ENCODE data around the gene LCP2. TPM values are rescaled to one million over a fixed set of nuclear protein-coding genes. Genes with fewer than 3 reads are reported as not detected.

The LCP2 gene
- total and polyA plus RNA-seq, 2 donors (not counting 3 experiments of a cell fraction or from before 2014, with no cell fraction given) = not detected

DNA sequence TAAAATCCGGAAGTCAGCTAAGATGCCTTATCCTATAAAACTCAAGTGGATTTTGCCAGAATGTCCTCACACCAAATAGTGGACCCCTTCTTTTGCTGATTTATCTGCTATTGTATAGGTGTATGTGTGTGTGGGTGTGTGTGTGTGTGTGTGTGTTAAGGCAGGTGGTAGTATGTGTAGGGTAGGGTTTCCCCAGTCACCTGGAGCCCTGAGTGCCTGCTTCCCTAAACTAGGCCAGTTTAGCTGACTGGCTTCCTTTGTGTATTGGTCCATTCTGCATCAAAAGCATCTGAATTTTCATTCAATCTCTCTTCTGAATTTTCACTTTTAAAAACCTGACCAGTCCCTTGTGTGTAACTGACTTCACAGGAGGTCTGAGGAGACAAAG is 42.2 kb upstream of the LCP2 start:
- no peaks in the 10 kb centered on the region for H3K4me1 ChIP-seq (ENCODE audit: control insufficient read depth, extremely low read depth, insufficient read depth, low read length)
- H3K9me1 ChIP-seq (replicated peaks; ENCODE audit: control insufficient read depth, extremely low read depth, insufficient read depth, low read length) = no peaks in the 10 kb centered on the region
- ChIA-PET POLR2A (no interaction called here), CTCF (interaction anchor here (1.5 to 2.6 kb wide), 3 partner anchors 71 to 114 kb away, joined by 7 to 8 read pairs (median 8); no protein-coding TSS in a partner anchor)
- H3K9ac ChIP-seq (replicated peaks; ENCODE audit: extremely low read depth, insufficient read depth, low read length) = no peak overlapping the region
- H3K4me3 ChIP-seq (replicated peaks in 1 of 3; ENCODE audit: insufficient read depth in 1 of 3, low read depth in 1 of 3, low read length in 3 of 3) = no peak overlapping the region
- intact Hi-C loops (cut with micrococcal nuclease) (loop anchor here (2.0 kb wide), 1 partner anchor 71 kb away; no protein-coding TSS in a partner anchor), dilution Hi-C loops (cut with MboI; ENCODE audit: extremely low pct_ligation_motif_present, low sequenced_read_pairs) (no loop called here)
- no peak for TF ChIP-seq JUN (IDR thresholded peaks at IDR 0.05; ENCODE audit: borderline replicate concordance, insufficient read depth, insufficient read length, low read depth)
- TF ChIP-seq GATA2 (IDR thresholded peaks at IDR 0.05; ENCODE audit: insufficient read depth, insufficient read length, low read depth, low read length) = no peak
- H2AFZ ChIP-seq (ENCODE audit: low read depth, low read length) = no peak overlapping the region
- FAIRE-seq (no peak), DNase-seq (ENCODE audit: low read depth, low spot score) (no peak)
- no peak overlapping the region for H3K4me2 ChIP-seq (ENCODE audit: insufficient read depth, low read length)
- no peaks in the 10 kb centered on the region for H3K79me2 ChIP-seq (ENCODE audit: control insufficient read depth, insufficient read depth, low read length)
- peaks cover 0 to 2% of the 10 kb centered on the region in 2 experiments for H3K27me3 ChIP-seq (ENCODE audit: control insufficient read depth in 2 of 2, insufficient read depth in 2 of 2, low read length in 2 of 2)
- H4K20me1 ChIP-seq (replicated peaks; ENCODE audit: control insufficient read depth, extremely low read depth, insufficient read depth, low read length) = no peaks in the 10 kb centered on the region
- H3K36me3 ChIP-seq (ENCODE audit: control insufficient read depth in 2 of 2, extremely low read depth in 1 of 2, insufficient read depth in 2 of 2, low read length in 2 of 2) = no peaks in the 10 kb centered on the region
- no TSS peak for BruUV-seq (replicated peaks)
- H3K27ac ChIP-seq (ENCODE audit: insufficient read depth, low read depth, low read length) = no peak overlapping the region
- no peaks in the 10 kb centered on the region for H3K9me3 ChIP-seq (replicated peaks; ENCODE audit: control insufficient read depth, insufficient read depth, low read length)

DNA sequence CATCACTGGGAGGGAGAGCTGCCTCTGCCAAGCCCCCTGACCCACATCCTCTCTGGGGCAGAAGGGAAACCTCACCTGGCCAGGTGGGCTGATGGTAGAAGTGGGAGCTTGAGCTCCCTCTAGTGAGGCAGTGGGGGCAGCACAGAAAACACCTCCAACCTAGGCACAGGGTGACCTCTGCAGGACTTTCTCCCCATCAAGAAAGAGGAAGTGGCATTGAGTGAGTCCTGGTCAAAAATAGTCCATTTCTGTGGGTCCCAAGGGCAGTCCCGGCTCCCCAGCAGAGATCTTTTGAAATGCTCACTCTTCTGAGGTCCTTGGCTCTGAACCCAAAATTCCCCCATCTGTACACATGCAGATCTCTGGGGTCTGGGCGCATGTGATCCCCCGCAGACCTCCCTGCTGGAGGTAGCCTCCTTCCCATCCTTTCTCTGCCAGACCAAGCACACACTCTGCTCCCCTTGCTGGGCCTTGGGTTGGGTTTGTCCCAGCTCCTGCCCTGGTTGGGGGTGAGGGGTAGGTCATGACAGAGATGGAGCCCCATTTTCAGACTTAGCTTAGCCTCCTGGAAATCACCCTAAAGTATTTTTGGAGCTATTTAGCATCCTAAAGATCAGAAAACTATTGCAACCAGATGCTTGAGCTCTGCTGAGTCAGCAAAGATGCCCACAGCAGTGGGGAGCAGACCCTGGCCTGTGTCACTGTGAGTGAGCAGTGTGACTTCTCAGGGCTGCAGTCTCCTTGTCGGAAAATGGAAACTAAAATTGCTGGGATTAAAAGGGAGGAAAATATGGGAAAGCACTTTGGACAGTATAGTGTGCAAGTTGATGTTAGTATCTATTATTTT is 41.6 kb upstream of the LCP2 start:
- no peak for TF ChIP-seq POLR2A (IDR thresholded peaks at IDR 0.05; ENCODE audit: low read depth, low read length)
- TF ChIP-seq GATA2 (IDR thresholded peaks at IDR 0.05; ENCODE audit: insufficient read depth, insufficient read length, low read depth, low read length) = no peak
- no peak for TF ChIP-seq POLR2AphosphoS5 (IDR thresholded peaks at IDR 0.05; ENCODE audit: insufficient read depth, low read depth, low read length)
- TF ChIP-seq FOS (IDR thresholded peaks at IDR 0.05; ENCODE audit: borderline replicate concordance, insufficient read depth, low read length) = no peak
- TF ChIP-seq JUN (IDR thresholded peaks at IDR 0.05; ENCODE audit: borderline replicate concordance, insufficient read depth, insufficient read length, low read depth) = no peak
- TF ChIP-seq, protein P1, sequence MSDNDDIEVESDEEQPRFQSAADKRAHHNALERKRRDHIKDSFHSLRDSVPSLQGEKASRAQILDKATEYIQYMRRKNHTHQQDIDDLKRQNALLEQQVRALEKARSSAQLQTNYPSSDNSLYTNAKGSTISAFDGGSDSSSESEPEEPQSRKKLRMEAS (IDR thresholded peaks at IDR 0.05; ENCODE audit: insufficient read depth, insufficient read length) = no peak
- TF ChIP-seq, protein P2, sequence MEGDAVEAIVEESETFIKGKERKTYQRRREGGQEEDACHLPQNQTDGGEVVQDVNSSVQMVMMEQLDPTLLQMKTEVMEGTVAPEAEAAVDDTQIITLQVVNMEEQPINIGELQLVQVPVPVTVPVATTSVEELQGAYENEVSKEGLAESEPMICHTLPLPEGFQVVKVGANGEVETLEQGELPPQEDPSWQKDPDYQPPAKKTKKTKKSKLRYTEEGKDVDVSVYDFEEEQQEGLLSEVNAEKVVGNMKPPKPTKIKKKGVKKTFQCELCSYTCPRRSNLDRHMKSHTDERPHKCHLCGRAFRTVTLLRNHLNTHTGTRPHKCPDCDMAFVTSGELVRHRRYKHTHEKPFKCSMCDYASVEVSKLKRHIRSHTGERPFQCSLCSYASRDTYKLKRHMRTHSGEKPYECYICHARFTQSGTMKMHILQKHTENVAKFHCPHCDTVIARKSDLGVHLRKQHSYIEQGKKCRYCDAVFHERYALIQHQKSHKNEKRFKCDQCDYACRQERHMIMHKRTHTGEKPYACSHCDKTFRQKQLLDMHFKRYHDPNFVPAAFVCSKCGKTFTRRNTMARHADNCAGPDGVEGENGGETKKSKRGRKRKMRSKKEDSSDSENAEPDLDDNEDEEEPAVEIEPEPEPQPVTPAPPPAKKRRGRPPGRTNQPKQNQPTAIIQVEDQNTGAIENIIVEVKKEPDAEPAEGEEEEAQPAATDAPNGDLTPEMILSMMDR (IDR thresholded peaks at IDR 0.05; ENCODE audit: extremely low read depth in 1 of 2, insufficient read depth in 1 of 2, low read depth in 1 of 2, low read length in 2 of 2) = no peak
- TF ChIP-seq EZH2 (IDR thresholded peaks at IDR 0.05; ENCODE audit: borderline replicate concordance, low read depth, low read length, severe bottlenecking) = no peak
- no peak for TF ChIP-seq MYC (IDR thresholded peaks at IDR 0.05; ENCODE audit: low read depth, low read length)
- intact Hi-C loops (cut with micrococcal nuclease) = loop anchor here (2.0 kb wide), 1 partner anchor 70 kb away; no protein-coding TSS in a partner anchor
- H3K79me2 ChIP-seq (ENCODE audit: control insufficient read depth, insufficient read depth, low read length) = no peaks in the 10 kb centered on the region
- H3K9me3 ChIP-seq (replicated peaks; ENCODE audit: control insufficient read depth, insufficient read depth, low read length) = no peaks in the 10 kb centered on the region
- no peaks in the 10 kb centered on the region for H3K4me1 ChIP-seq (ENCODE audit: control insufficient read depth, extremely low read depth, insufficient read depth, low read length)
- no peak overlapping the region for H2AFZ ChIP-seq (ENCODE audit: low read depth, low read length)
- FAIRE-seq (no peak), DNase-seq (ENCODE audit: low read depth, low spot score) (no peak)
- BruUV-seq (replicated peaks) = no TSS peak
- peaks cover 0 to 2% of the 10 kb centered on the region in 2 experiments for H3K27me3 ChIP-seq (ENCODE audit: control insufficient read depth in 2 of 2, insufficient read depth in 2 of 2, low read length in 2 of 2)
- no peak overlapping the region for H3K4me2 ChIP-seq (ENCODE audit: insufficient read depth, low read length)
- H3K36me3 ChIP-seq (ENCODE audit: control insufficient read depth in 2 of 2, extremely low read depth in 1 of 2, insufficient read depth in 2 of 2, low read length in 2 of 2) = no peaks in the 10 kb centered on the region
- ChIA-PET POLR2A (no interaction called here), CTCF (interaction anchor here (1.0 to 2.6 kb wide), 5 partner anchors 12 to 294 kb away, joined by 3 to 8 read pairs (median 7); no protein-coding TSS in a partner anchor)
- no peak overlapping the region for H3K27ac ChIP-seq (ENCODE audit: insufficient read depth, low read depth, low read length)
- no peaks in the 10 kb centered on the region for H3K9me1 ChIP-seq (replicated peaks; ENCODE audit: control insufficient read depth, extremely low read depth, insufficient read depth, low read length)
- no peak overlapping the region for H3K9ac ChIP-seq (replicated peaks; ENCODE audit: extremely low read depth, insufficient read depth, low read length)
- dilution Hi-C loops (cut with MboI; ENCODE audit: extremely low pct_ligation_motif_present, low sequenced_read_pairs) = no loop called here
- H4K20me1 ChIP-seq (replicated peaks; ENCODE audit: control insufficient read depth, extremely low read depth, insufficient read depth, low read length) = no peaks in the 10 kb centered on the region
- H3K4me3 ChIP-seq (replicated peaks in 1 of 3; ENCODE audit: insufficient read depth in 1 of 3, low read depth in 1 of 3, low read length in 3 of 3) = no peak overlapping the region

Measured in endothelial cell of umbilical vein (primary cell).